Effector memory CD4-positive, alpha-beta T cell (primary cell): Measurements from ENCODE around the gene RPS27L.

Experiments
- DNase-seq, 3 donors: peaks; one replicate each; pipeline ENCODE4 v3.0.0-alpha.2; 2020
- H3K27ac ChIP-seq: 2 replicates; pipeline ENCODE4 v1.7.0; 2013; ENCODE audit warnings: mild to moderate bottlenecking, low read length, moderate library complexity; ENCODE audit not compliant: insufficient read depth, poor library complexity, severe bottlenecking
- H3K27me3 ChIP-seq: replicated peaks from 2 replicates; pipeline ENCODE4 v1.7.0; 2013; ENCODE audit warnings: mild to moderate bottlenecking, low read length; ENCODE audit not compliant: insufficient read depth, control insufficient read depth, poor library complexity, severe bottlenecking
- H3K36me3 ChIP-seq: 2 replicates; pipeline ENCODE4 v1.7.0; 2013; ENCODE audit warnings: mild to moderate bottlenecking, low read length, moderate library complexity; ENCODE audit not compliant: control insufficient read depth, insufficient read depth
- H3K4me1 ChIP-seq: 2 replicates; pipeline ENCODE4 v1.7.0; 2013; ENCODE audit warnings: low read length, mild to moderate bottlenecking; ENCODE audit not compliant: control insufficient read depth, insufficient read depth, poor library complexity, severe bottlenecking
- H3K4me3 ChIP-seq: 2 replicates; pipeline ENCODE4 v1.7.0; 2013; ENCODE audit warnings: low read length, low read depth, mild to moderate bottlenecking; ENCODE audit not compliant: insufficient read depth, poor library complexity, severe bottlenecking
- H3K9me3 ChIP-seq: 2 replicates; pipeline ENCODE4 v1.7.0; 2013; ENCODE audit warnings: mild to moderate bottlenecking, low read length, moderate library complexity; ENCODE audit not compliant: control insufficient read depth
- total RNA-seq, 3 donors: gene quantifications; one replicate each; lab custom pipeline; 2026; lab: John Stamatoyannopoulos, UW

The RPS27L gene
- total RNA-seq: 26.5 to 39.9 (median 27.5) reads per million in 3 donors

- Histone ChIP-seq H3K4me1 (no peaks in the 10 kb centered on the region), H3K27ac (peak within 1 kb of the TSS; percentile 85), H3K4me3 (peak within 1 kb of the TSS; percentile 98), H3K9me3 (no peaks in the 10 kb centered on the region), H3K36me3 (peaks cover 14% of the 10 kb centered on the region), H3K27me3 (no peaks in the 10 kb centered on the region)
- DNase-seq: peak; percentile 67 to 78 (median 73)
These were observed at the start of gene RPS27L for GRCh38 chr15:63157118-63157843. TSS of gene RPS27L (minus strand) at chr15:63157477. CDS start at chr15:63157405, 72 bp downstream.

- H3K27me3 ChIP-seq: no peaks in the 10 kb centered on the region
- no peaks in the 10 kb centered on the region for H3K9me3 ChIP-seq
- DNase-seq: no peak
- H3K36me3 ChIP-seq: peaks cover 4% of the 10 kb centered on the region
- H3K4me1 ChIP-seq: peaks cover 31% of the 10 kb centered on the region
- no peak overlapping the region for H3K27ac ChIP-seq
- no peak overlapping the region for H3K4me3 ChIP-seq
These were observed 48.8 kb upstream of the RPS27L start for GRCh38 chr15:63206079-63206478.

- Histone ChIP-seq H3K4me3 (no peak overlapping the region), H3K9me3 (no peaks in the 10 kb centered on the region), H3K4me1 (peaks cover 32% of the 10 kb centered on the region), H3K36me3 (peaks cover 4% of the 10 kb centered on the region), H3K27me3 (no peaks in the 10 kb centered on the region), H3K27ac (no peak overlapping the region)
- DNase-seq: peak; percentile 9 to 50 (median 37)
These were observed 46.3 kb upstream of the RPS27L start for GRCh38 chr15:63203451-63204090.

- Histone ChIP-seq H3K9me3 (no peaks in the 10 kb centered on the region), H3K27ac (no peak overlapping the region), H3K4me1 (peaks cover 35% of the 10 kb centered on the region), H3K4me3 (no peak overlapping the region), H3K36me3 (peaks cover under 1% of the 10 kb centered on the region), H3K27me3 (no peaks in the 10 kb centered on the region)
- DNase-seq: no peak
These were observed 45.6 kb upstream of the RPS27L start for GRCh38 chr15:63202861-63203260.

- H3K4me1 ChIP-seq: peaks cover 51% of the 10 kb centered on the region
- no peak overlapping the region for H3K4me3 ChIP-seq
- DNase-seq: no peak
- H3K9me3 ChIP-seq: no peaks in the 10 kb centered on the region
- H3K36me3 ChIP-seq: no peaks in the 10 kb centered on the region
- no peak overlapping the region for H3K27ac ChIP-seq
- H3K27me3 ChIP-seq: no peaks in the 10 kb centered on the region
These were observed 43.4 kb upstream of the RPS27L start for GRCh38 chr15:63200464-63201249.

GRCh38 chr15:63198371-63199250 lies 41.3 kb upstream of the RPS27L start:
- Histone ChIP-seq H3K4me3 (no peak overlapping the region), H3K36me3 (no peaks in the 10 kb centered on the region), H3K4me1 (peaks cover 69% of the 10 kb centered on the region), H3K9me3 (no peaks in the 10 kb centered on the region), H3K27ac (no peak overlapping the region), H3K27me3 (no peaks in the 10 kb centered on the region)
- no peak for DNase-seq

- H3K27ac ChIP-seq: no peak overlapping the region
- peaks cover 71% of the 10 kb centered on the region for H3K4me1 ChIP-seq
- H3K4me3 ChIP-seq: no peak overlapping the region
- H3K36me3 ChIP-seq: no peaks in the 10 kb centered on the region
- no peaks in the 10 kb centered on the region for H3K9me3 ChIP-seq
- H3K27me3 ChIP-seq: no peaks in the 10 kb centered on the region
- no peak for DNase-seq
These were observed 40.3 kb upstream of the RPS27L start for GRCh38 chr15:63197626-63198025.

GRCh38 chr15:63196842-63197241 lies 39.6 kb upstream of the RPS27L start:
- H3K27ac ChIP-seq: peak overlapping the region; percentile 9
- H3K36me3 ChIP-seq: no peaks in the 10 kb centered on the region
- DNase-seq: no peak
- H3K9me3 ChIP-seq: no peaks in the 10 kb centered on the region
- H3K4me3 ChIP-seq: no peak overlapping the region
- H3K4me1 ChIP-seq: peaks cover 72% of the 10 kb centered on the region
- H3K27me3 ChIP-seq: no peaks in the 10 kb centered on the region

- no peaks in the 10 kb centered on the region for H3K36me3 ChIP-seq
- H3K27ac ChIP-seq: peak overlapping the region; percentile 87
- H3K9me3 ChIP-seq: no peaks in the 10 kb centered on the region
- DNase-seq: no peak
- peak overlapping the region; percentile 10 for H3K4me3 ChIP-seq
- H3K4me1 ChIP-seq: peaks cover 69% of the 10 kb centered on the region
- H3K27me3 ChIP-seq: no peaks in the 10 kb centered on the region
These were observed 38.3 kb upstream of the RPS27L start for GRCh38 chr15:63195569-63196015.
